IPS-NIHi7 (cell line): ENCODE data around the gene UMAD1.

Experiments
- DNase-seq: peaks from one replicate; pipeline ENCODE4 v3.0.0; 2012; ENCODE audit warnings: mixed read lengths; ENCODE audit errors: extremely low spot score

The UMAD1 gene

GRCh38 chr7:7720750-7721621 lies 80.4 kb downstream of the UMAD1 start:
- DNase-seq: no peak

GRCh38 chr7:7731732-7732131 lies 91.2 kb downstream of the UMAD1 start:
- DNase-seq: no peak

- no peak for DNase-seq
These were observed 92.2 kb downstream of the UMAD1 start for GRCh38 chr7:7732621-7733281.

- peak; percentile 40 for DNase-seq
These were observed 96.1 kb downstream of the UMAD1 start for GRCh38 chr7:7736671-7737070.

GRCh38 chr7:7737674-7738073 lies 97.1 kb downstream of the UMAD1 start:
- DNase-seq: no peak

- DNase-seq: no peak
These were observed 97.6 kb downstream of the UMAD1 start for GRCh38 chr7:7738177-7738576.

GRCh38 chr7:7738622-7739021 lies 98.1 kb downstream of the UMAD1 start:
- no peak for DNase-seq

GRCh38 chr7:7739204-7740036 lies 98.9 kb downstream of the UMAD1 start:
- no peak for DNase-seq

- DNase-seq: no peak
These were observed 99.4 kb downstream of the UMAD1 start for GRCh38 chr7:7740037-7740355.

- DNase-seq: no peak
These were observed 101.7 kb downstream of the UMAD1 start for GRCh38 chr7:7742223-7742622.

- no peak for DNase-seq
These were observed 104.7 kb downstream of the UMAD1 start for GRCh38 chr7:7745258-7745657.

- no peak for DNase-seq
These were observed 105.4 kb downstream of the UMAD1 start for GRCh38 chr7:7745966-7746365.

- DNase-seq: no peak
These were observed 105.9 kb downstream of the UMAD1 start for GRCh38 chr7:7746458-7746857.

GRCh38 chr7:7750571-7751242 lies 110.2 kb downstream of the UMAD1 start:
- no peak for DNase-seq

- DNase-seq: no peak
These were observed 110.9 kb downstream of the UMAD1 start for GRCh38 chr7:7751243-7752092.

GRCh38 chr7:7756577-7756976 lies 116.0 kb downstream of the UMAD1 start:
- no peak for DNase-seq

- DNase-seq: no peak
These were observed 117.0 kb downstream of the UMAD1 start for GRCh38 chr7:7757576-7757975.

GRCh38 chr7:7761340-7761973 lies 120.9 kb downstream of the UMAD1 start:
- DNase-seq: no peak

GRCh38 chr7:7761974-7762779 lies 121.6 kb downstream of the UMAD1 start:
- DNase-seq: no peak
